CD4-positive, alpha-beta T cell (primary cell): ENCODE results near the gene ZFP1. TPM values are rescaled to one million over a fixed set of nuclear protein-coding genes. Genes with fewer than 3 reads are reported as not detected.

ENCODE experiments used
- ATAC-seq: fragments of 200-7000 bp; cut with Tn5 transposase; one replicate; pipeline ENCODE4 v1.10.0; 2022; ENCODE audit warnings: mild to moderate bottlenecking; ENCODE audit not compliant: poor library complexity
- CTCF ChIA-PET: fragments of 350-600 bp; sonication (Branson Sonifier 250); formaldehyde crosslinking; loops from one replicate; lab custom pipeline; 2021; ENCODE audit warnings: antibody characterized with exemption, inconsistent platforms; lab: Charles Lee
- POLR2A ChIA-PET: fragments of 350-600 bp; sonication (Branson Sonifier 250); formaldehyde crosslinking; loops from one replicate; lab custom pipeline; 2021; ENCODE audit warnings: antibody characterized with exemption, inconsistent platforms; lab: Charles Lee
- DNase-seq, 14 experiments: peaks; one replicate each; pipeline ENCODE4 v3.0.0-alpha.2; 2013 to 2020; ENCODE audit warnings: mixed read lengths in 2 of 14
- H3K27ac ChIP-seq, 2 donors: one replicate each; pipeline versions ENCODE4 v1.5.1 to v1.7.0; 2013; ENCODE audit warnings: low read length in 2 of 2, low read depth in 1 of 2, mild to moderate bottlenecking in 1 of 2
- H3K27me3 ChIP-seq, 2 experiments: 1 replicate in 1 of 2; 2 replicates in 1 of 2; pipeline versions ENCODE4 v1.6.1 to v1.7.0; 2013; ENCODE audit warnings: low read length in 2 of 2, control low read depth in 1 of 2, mild to moderate bottlenecking in 1 of 2, moderate library complexity in 1 of 2; ENCODE audit not compliant: insufficient read depth in 2 of 2, control insufficient read depth in 1 of 2
- H3K36me3 ChIP-seq: one replicate; pipeline ENCODE4 v1.6.1; 2013; ENCODE audit warnings: low read length, control low read depth; ENCODE audit not compliant: insufficient read depth
- H3K4me1 ChIP-seq: one replicate; pipeline ENCODE4 v1.6.1; 2013; ENCODE audit warnings: low read length, control low read depth; ENCODE audit not compliant: insufficient read depth
- H3K4me3 ChIP-seq: one replicate; pipeline ENCODE4 v1.5.1; 2013; ENCODE audit warnings: mild to moderate bottlenecking, low read length, moderate library complexity
- H3K9me3 ChIP-seq, 2 experiments: 1 replicate in 1 of 2; 2 replicates in 1 of 2; pipeline versions ENCODE4 v1.6.1 to v1.7.0; 2013; ENCODE audit warnings: low read length in 2 of 2, mild to moderate bottlenecking in 2 of 2, control low read depth in 1 of 2, moderate library complexity in 1 of 2; ENCODE audit not compliant: control insufficient read depth in 1 of 2, insufficient read depth in 1 of 2
- H3K27ac Mint-ChIP-seq: one replicate; pipeline ENCODE4 v1.8.0; 2020; ENCODE audit warnings: mixed read lengths
- H3K27me3 Mint-ChIP-seq: one replicate; pipeline ENCODE4 v1.8.0; 2021; ENCODE audit warnings: mixed read lengths
- H3K36me3 Mint-ChIP-seq: one replicate; pipeline ENCODE4 v1.8.0; 2021; ENCODE audit warnings: low read depth, mixed read lengths
- H3K4me1 Mint-ChIP-seq: one replicate; pipeline ENCODE4 v1.8.0; 2021; ENCODE audit warnings: low read depth, mixed read lengths
- H3K4me3 Mint-ChIP-seq: one replicate; pipeline ENCODE4 v1.8.0; 2020; ENCODE audit warnings: mild to moderate bottlenecking, mixed read lengths
- H3K9me3 Mint-ChIP-seq: one replicate; pipeline ENCODE4 v1.8.0; 2020; ENCODE audit warnings: mixed read lengths
- intact Hi-C, 2 experiments: fragments of 100-400 bp; cut with DNase I in 1 of 2; cut with micrococcal nuclease in 1 of 2; formaldehyde crosslinking; loops; one replicate each; pipeline versions ENCODE4 v1.15.1 to v1.9.0; 2023 to 2025; cut with DNase I, micrococcal nuclease
- total RNA-seq, 174 experiments: library from RNA in 2 of 174; stranded (reverse) in 2 of 174; gene quantifications; one replicate each; pipeline ENCODE4 v1.2.3 and lab custom pipeline; 2021 to 2026
- TF ChIP-seq, protein P1 (sequence below): fragments of 200-600 bp; IDR thresholded peaks from one replicate; pipeline ENCODE4 v1.8.0; 2022; ENCODE audit warnings: antibody characterized with exemption, mild to moderate bottlenecking

Gene ZFP1
- total RNA-seq, 2 experiments from 2014 or later: 6.2 to 7.5 TPM

- Histone ChIP-seq H3K4me1 (peaks cover 2% of the 10 kb centered on the region), H3K36me3 (no peaks in the 10 kb centered on the region), H3K9me3 (no peaks in the 10 kb centered on the region), H3K27ac (no peak within 1 kb of the TSS), H3K4me3 (no peak within 1 kb of the TSS), H3K27me3 (no peaks in the 10 kb centered on the region)
- intact Hi-C loops: loop anchor here in 1 of 2 experiments (2.0 kb wide), 1 partner anchor 20 kb away; no protein-coding TSS in a partner anchor
- DNase-seq (no peak), ATAC-seq (no peak)
- ChIA-PET CTCF (no interaction called here), POLR2A (no interaction called here)
- H3K36me3 Mint-ChIP-seq: no peaks in the 10 kb centered on the region
- TF ChIP-seq, protein P1, sequence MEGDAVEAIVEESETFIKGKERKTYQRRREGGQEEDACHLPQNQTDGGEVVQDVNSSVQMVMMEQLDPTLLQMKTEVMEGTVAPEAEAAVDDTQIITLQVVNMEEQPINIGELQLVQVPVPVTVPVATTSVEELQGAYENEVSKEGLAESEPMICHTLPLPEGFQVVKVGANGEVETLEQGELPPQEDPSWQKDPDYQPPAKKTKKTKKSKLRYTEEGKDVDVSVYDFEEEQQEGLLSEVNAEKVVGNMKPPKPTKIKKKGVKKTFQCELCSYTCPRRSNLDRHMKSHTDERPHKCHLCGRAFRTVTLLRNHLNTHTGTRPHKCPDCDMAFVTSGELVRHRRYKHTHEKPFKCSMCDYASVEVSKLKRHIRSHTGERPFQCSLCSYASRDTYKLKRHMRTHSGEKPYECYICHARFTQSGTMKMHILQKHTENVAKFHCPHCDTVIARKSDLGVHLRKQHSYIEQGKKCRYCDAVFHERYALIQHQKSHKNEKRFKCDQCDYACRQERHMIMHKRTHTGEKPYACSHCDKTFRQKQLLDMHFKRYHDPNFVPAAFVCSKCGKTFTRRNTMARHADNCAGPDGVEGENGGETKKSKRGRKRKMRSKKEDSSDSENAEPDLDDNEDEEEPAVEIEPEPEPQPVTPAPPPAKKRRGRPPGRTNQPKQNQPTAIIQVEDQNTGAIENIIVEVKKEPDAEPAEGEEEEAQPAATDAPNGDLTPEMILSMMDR: no peak
- no peaks in the 10 kb centered on the region for H3K9me3 Mint-ChIP-seq
- peaks cover 8% of the 10 kb centered on the region for H3K4me1 Mint-ChIP-seq
- no peak within 1 kb of the TSS for H3K27ac Mint-ChIP-seq
- no peaks in the 10 kb centered on the region for H3K27me3 Mint-ChIP-seq
- H3K4me3 Mint-ChIP-seq: no peak within 1 kb of the TSS
Observed at GRCh38 chr16:75206749-75207451, 58.6 kb downstream of the ZFP1 start, which contains the start of gene CTRB2. TSS of gene CTRB2 (minus strand) at chr16:75207161. CDS start at chr16:75207141, 20 bp downstream.

- DNase-seq (no peak), ATAC-seq (no peak)
- Mint-ChIP-seq H3K27me3 (no peaks in the 10 kb centered on the region), H3K36me3 (no peaks in the 10 kb centered on the region), H3K4me1 (peaks cover under 1% of the 10 kb centered on the region), H3K27ac (no peak overlapping the region), H3K9me3 (no peaks in the 10 kb centered on the region), H3K4me3 (no peak overlapping the region)
- no peaks in the 10 kb centered on the region for H3K4me1 ChIP-seq
- no peaks in the 10 kb centered on the region for H3K9me3 ChIP-seq
- ChIA-PET POLR2A (no interaction called here), CTCF (no interaction called here)
- TF ChIP-seq, protein P1: no peak
- H3K27ac ChIP-seq: no peak overlapping the region
- H3K27me3 ChIP-seq: no peaks in the 10 kb centered on the region
- H3K4me3 ChIP-seq: no peak overlapping the region
- H3K36me3 ChIP-seq: no peaks in the 10 kb centered on the region
- intact Hi-C loops: loop anchor here in 1 of 2 experiments (2.0 kb wide), 1 partner anchor 19 kb away; no protein-coding TSS in a partner anchor
Observed at GRCh38 chr16:75207831-75208230, 59.5 kb downstream of the ZFP1 start.

DNA sequence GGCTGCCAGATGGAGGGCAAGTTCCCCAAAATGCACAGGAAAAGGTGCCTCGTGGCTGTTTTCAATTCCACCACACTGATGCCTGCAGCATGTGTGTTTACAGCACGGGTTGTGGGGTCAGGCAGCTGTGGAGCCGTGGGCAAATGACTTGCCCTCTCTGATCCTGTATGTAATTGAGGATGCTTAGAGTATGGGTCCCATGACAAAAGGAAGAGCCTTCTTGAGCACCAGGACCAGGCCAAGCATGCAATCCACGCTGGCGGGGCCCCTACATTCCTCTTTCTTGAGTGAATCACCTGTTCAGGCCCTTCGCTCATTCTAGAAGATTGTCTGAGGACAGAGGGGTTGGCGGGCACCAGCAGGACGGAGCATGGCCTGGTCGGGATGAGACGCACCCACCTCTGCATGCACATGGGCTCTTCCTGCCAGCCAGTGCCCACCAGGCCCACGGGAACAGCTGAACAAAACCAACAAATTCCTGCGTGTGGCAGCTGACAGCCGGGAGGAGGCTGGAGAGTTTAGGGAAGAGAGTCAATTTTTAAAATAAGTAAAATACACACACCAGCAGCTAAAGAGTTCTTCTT, 60.0 kb downstream of the ZFP1 start:
- no peaks in the 10 kb centered on the region for H3K27me3 ChIP-seq
- no peaks in the 10 kb centered on the region for H3K9me3 ChIP-seq
- POLR2A ChIA-PET: no interaction called here
- H3K36me3 ChIP-seq: no peaks in the 10 kb centered on the region
- no peak overlapping the region for H3K27ac ChIP-seq
- no peak overlapping the region for H3K4me3 ChIP-seq
- Mint-ChIP-seq H3K4me3 (no peak overlapping the region), H3K36me3 (no peaks in the 10 kb centered on the region), H3K4me1 (no peaks in the 10 kb centered on the region), H3K27me3 (no peaks in the 10 kb centered on the region), H3K27ac (no peak overlapping the region), H3K9me3 (no peaks in the 10 kb centered on the region)
- no peak for DNase-seq
- no peak for ATAC-seq
- H3K4me1 ChIP-seq: no peaks in the 10 kb centered on the region
- intact Hi-C loops: no loop called here
- CTCF ChIA-PET: no interaction called here
- TF ChIP-seq, protein P1: no peak
